Stimulated activated CD4-positive, alpha-beta T cell treated with anti-CD3 and anti-CD28 coated beads, Interleukin-2, amount 100 ng/mL, for 24 hours (primary cell): ENCODE measurements around the gene SDK1.
A peak's percentile ranks its signal among the peaks of the same experiment; 100 is the strongest.
"Not testable (repeated sequence)": the region's sequence is repeated elsewhere in the genome, so short reads cannot be mapped to it uniquely, and the experiment has no call there.

ENCODE experiments used
- DNase-seq, 2 donors: peaks; one replicate each; pipeline ENCODE4 v3.0.0-alpha.2; 2020

The SDK1 gene

GRCh38 chr7:3897430-3898372, 596.6 kb downstream of the SDK1 start:
- peak; percentile 44 to 58 for DNase-seq

- DNase-seq = no peak
These were observed 598.5 kb downstream of the SDK1 start for GRCh38 chr7:3899559-3899991.

DNA sequence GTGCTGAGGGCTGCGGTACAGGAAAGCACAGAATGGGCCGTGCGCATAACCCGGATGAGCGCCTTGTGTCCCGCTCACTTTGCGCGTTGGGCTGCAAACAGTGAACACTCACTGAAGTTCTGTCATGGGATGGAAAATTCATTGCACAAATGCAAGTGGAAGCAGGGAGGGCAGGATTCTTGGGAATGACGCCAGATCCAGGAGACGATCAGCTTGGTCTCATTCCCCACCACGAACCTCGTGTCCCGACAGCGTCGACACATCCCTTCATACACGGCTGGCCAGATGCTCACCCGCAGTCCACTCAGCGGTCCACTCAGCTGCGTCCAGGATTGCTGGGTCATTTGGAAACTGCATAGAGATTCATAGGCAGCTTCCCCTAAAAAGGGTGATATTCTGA, 607.1 kb downstream of the SDK1 start:
- no peak for DNase-seq

DNA sequence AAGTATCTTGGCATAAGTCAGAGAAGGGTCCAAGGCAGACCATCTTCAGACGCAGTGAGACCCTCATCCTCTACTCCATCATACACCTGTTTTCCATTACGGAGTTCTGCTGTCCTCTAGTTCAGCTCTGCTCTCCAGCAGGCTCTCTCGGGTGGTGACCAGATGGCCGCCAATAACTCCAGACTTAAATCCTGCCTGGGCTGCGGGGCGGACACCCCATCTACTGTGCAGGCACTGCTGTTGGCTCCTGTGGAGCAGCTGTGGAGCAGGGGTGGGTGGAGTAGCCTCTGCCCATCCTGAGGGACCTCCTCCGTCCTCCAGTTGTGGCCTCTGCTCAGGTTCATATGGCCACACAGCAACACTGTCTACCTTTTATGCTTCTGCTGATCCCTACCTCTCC, 608.1 kb downstream of the SDK1 start:
- no peak for DNase-seq

- no peak for DNase-seq
These were observed 609.0 kb downstream of the SDK1 start for GRCh38 chr7:3910054-3910453.

DNA sequence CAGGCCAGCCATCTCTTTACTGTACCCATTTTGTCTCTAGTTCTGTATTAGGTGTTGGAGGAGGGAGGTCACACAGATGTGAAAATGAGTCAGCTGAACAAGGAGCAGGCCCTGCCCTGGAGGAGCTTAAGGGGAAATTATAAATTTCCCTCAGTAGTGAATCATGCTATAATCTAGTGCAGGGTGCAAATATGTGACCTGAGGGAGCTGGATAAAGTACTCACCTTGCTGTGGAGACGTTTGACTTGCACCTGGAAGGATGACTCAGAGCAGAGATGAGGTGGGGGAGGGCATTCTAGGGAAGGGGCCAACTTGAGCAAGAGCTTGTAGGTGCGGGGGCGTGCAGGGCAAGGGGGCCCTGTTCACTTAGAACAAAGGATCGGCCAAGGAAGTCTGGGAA, 610.6 kb downstream of the SDK1 start:
- no peak for DNase-seq

- DNase-seq = no peak
These were observed 611.2 kb downstream of the SDK1 start for GRCh38 chr7:3912291-3912690.

GRCh38 chr7:3914051-3914775, 613.2 kb downstream of the SDK1 start:
- DNase-seq = no peak

DNA sequence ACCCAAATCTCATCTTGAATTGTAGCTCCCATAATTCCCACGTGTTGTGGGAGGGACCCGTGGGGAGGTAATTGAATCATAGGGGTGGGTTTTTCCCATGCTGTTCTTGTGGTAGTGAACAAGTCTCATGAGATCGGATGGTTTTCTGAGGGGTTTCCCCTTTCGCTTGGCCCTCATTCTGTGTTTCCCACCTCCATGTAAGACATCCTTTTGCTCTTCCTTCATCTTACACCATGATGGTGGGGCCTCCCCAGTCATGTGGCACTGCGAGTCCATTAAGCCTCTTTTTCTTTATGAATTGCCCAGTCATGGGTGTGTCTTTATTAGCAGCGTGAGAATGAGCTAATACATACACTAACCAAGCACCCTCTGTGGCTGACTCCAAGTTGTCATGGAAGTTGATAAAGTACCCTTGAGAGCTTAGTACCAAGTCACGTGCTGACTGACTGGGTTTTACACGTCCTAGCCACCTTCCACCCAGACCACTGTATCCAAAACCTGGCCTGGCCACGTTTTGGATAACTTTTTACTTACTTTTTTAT, 614.4 kb downstream of the SDK1 start:
- no peak for DNase-seq

DNA sequence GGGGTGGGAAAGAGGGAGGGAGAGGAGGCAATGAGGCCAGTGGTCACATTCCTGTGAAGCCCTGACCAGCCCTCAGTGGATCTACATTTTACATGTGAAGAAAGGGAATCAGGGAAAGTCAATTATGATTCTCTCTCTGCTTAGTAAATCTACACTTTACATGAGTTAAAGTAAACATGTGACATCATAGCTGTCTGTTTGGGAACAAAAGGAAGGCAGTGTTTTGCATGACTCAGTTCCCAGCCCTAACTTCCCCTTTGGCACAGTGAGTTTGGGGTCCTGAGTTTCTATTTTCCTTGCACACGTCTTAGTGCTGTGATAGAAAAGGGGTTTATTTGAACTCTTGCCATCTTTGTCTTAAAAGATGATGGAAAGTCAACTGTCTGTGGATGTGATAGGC, 615.1 kb downstream of the SDK1 start:
- DNase-seq = no peak

- DNase-seq = no peak
These were observed 616.4 kb downstream of the SDK1 start for GRCh38 chr7:3917436-3917835.

DNA sequence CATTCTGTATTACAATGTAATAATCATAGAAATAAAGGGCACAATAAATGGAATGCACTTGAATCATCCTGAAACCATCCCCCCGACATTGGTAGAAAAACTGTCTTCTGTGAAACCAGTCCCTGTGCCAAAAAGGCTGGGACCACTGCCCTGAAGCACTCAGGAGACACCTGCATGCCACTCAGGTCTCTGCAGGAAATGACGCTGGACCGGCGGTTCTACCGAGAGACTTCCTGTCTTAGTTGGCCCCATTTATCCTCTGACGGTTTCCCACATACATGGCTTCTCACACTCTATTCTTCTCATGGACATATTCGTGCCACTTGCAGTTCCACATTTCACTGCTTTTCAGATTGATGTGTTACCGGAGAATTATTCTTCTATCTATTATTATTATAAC, 617.5 kb downstream of the SDK1 start:
- no peak for DNase-seq

GRCh38 chr7:3922175-3922635, 621.2 kb downstream of the SDK1 start:
- no peak for DNase-seq

DNA sequence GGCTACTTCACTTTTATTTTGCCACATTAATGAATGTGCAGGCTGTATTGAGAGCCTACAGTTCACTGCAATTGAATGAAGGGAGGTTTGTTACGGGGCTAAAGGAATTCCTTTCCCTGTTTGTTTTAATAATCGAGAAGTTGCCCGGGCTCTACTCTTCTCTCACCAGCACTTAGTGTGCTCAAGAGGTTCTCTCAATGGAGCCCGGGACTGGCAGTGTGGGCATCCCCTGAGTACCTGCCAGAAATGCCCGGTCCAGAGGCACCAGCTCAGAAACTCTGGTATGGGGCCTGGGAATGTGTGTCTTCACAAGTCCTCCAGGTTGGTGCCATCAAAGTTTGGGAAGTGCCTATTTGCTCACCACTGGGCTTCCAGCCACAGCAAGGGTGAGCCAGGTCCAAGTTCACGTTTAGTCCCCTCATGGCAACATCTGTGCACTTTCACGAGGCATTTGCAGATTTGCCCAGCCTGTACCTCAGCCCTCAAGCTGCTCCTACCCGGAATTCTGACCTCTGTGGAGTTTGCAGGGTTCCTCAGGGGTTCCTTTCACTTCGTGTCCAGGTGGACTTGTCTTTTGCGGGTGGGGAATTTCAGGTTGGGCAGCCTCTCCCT, 622.4 kb downstream of the SDK1 start:
- no peak for DNase-seq

DNA sequence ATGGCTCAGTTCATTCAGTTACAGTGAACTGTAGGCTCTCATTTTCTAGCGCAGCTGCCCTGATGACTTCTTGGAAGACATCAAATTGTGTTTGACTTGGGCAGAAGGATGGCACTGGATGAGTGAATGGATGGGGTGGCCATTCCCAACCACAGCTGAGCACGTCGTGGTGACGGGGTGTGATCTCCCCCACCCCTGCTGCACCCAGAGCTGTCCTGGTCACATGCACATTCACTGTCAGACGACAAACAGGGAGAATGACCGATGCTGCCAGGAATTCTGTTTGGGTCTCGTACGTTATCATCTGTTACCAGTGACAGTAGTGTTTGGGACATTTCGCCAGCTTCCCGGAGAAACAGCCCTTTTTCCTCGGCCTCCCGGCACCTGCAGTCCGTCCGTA, 623.2 kb downstream of the SDK1 start:
- DNase-seq = no peak

DNA sequence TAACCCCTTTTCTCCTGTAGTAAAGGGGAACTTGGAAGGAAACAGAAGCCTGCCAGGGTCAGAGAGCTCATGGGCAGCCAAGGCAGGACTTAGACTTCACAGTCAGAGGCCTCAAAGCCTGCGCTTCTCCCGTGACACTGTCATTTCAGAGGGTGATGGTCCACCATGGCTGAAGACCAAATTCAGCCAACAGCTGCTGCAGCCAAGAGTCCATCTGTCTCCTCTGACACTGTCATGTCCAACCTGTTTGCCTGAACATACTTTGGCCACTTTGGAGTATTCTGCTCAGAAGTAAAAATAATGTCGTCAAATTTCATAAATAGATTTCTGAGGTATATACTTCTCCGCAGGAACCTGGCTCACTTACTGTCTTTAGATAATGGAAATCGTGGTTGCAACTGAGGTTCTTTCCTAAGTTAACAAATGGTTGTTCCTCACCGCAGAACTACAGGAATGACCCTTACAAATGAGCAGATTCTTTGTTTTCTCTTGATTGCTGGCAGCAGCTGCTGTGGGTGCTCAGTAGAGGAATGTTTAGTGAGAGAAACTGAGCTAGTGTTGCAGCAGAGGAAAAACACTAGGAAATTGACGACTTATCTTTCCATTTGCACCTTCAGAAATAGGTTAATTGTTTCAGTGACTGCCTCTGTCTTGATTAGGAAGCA, 626.5 kb downstream of the SDK1 start:
- no peak for DNase-seq

GRCh38 chr7:3928727-3929515, 627.9 kb downstream of the SDK1 start:
- DNase-seq = no peak

- DNase-seq = no peak
These were observed 630.8 kb downstream of the SDK1 start for GRCh38 chr7:3931843-3932242.

DNA sequence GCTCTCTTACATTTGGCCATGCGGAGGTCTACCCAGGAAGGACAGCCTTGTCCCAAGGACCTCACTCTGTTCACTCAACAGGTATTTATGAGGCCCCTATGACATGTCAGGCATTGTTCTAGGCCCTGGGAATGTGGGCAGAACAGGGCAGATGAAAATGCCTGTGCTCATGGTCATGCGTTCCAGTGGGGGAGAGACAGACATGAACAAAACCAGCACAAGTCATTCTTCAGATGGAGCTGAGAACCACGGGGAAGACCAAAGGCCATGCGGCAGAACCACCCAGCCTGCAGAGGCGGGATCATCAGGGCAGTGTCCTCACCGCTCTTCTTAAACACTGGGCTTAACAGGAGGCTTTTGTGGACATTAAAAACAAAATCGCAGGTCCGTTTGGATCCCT, 636.1 kb downstream of the SDK1 start:
- no peak for DNase-seq

- DNase-seq = no peak
These were observed 636.6 kb downstream of the SDK1 start for GRCh38 chr7:3937605-3938004.

GRCh38 chr7:3941706-3942105, 640.7 kb downstream of the SDK1 start:
- not testable (repeated sequence) for DNase-seq

DNA sequence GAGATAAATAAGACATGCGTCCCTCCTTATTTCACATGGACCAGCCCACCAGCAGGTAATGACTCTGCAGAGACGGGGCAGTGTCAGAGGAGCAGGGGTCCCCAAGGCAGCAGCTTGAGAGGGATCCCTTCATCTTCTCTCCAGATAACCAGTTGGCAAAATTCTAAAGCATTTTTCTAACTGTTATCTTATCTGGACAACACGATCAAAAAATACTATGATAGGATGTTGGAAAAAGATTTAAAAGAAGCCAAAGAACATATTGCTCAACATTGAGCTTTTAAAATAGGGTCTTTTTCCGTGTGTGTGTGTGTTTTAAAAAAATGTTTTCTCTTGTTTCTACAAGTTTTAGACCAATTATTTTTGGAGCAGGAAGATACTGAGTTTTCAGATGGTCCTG, 641.2 kb downstream of the SDK1 start:
- no peak for DNase-seq
